Islet of Langerhans (tissue), 1 donor: ENCODE results near the gene CLDN3.
"Not testable (repeated sequence)": the region's sequence is repeated elsewhere in the genome, so short reads cannot be mapped to it uniquely, and the experiment has no call there.

Source experiments
- FAIRE-seq: peaks from one replicate; lab custom pipeline; 2011; peaks lifted over from hg19 to GRCh38; lab: Jason Lieb, UNC

CLDN3 gene

GRCh38 chr7:73770002-73770859 lies at the start of gene CLDN3:
TSS of gene CLDN3 (minus strand) at chr7:73770270. CDS start at chr7:73770049, 221 bp downstream.
- no peak for FAIRE-seq

- no peak for FAIRE-seq
These were observed 47.1 kb upstream of the CLDN3 start for GRCh38 chr7:73817121-73817520.

GRCh38 chr7:73815436-73815835 lies 45.4 kb upstream of the CLDN3 start:
- no peak for FAIRE-seq

GRCh38 chr7:73812996-73813395 lies 42.9 kb upstream of the CLDN3 start:
- no peak for FAIRE-seq

- FAIRE-seq, result no peak
These were observed 41.7 kb upstream of the CLDN3 start for GRCh38 chr7:73811760-73812168.

GRCh38 chr7:73810998-73811360 lies 40.9 kb upstream of the CLDN3 start:
- FAIRE-seq, result no peak

- no peak for FAIRE-seq
These were observed 39.4 kb upstream of the CLDN3 start for GRCh38 chr7:73809467-73809951.

- no peak for FAIRE-seq
These were observed 32.4 kb upstream of the CLDN3 start for GRCh38 chr7:73802459-73802858.

- no peak for FAIRE-seq
These were observed 31.5 kb upstream of the CLDN3 start for GRCh38 chr7:73801577-73801976.

GRCh38 chr7:73799282-73800141 lies 29.4 kb upstream of the CLDN3 start:
- no peak for FAIRE-seq

GRCh38 chr7:73797176-73797575 lies 27.1 kb upstream of the CLDN3 start:
- not testable (repeated sequence) for FAIRE-seq

- FAIRE-seq, result not testable (repeated sequence)
These were observed 26.6 kb upstream of the CLDN3 start for GRCh38 chr7:73796656-73797055.

GRCh38 chr7:73795188-73795587 lies 25.1 kb upstream of the CLDN3 start:
- not testable (repeated sequence) for FAIRE-seq

- not testable (repeated sequence) for FAIRE-seq
These were observed 21.2 kb upstream of the CLDN3 start for GRCh38 chr7:73791170-73791690.

GRCh38 chr7:73789051-73789450 lies 19.0 kb upstream of the CLDN3 start:
- FAIRE-seq, result no peak

- not testable (repeated sequence) for FAIRE-seq
These were observed 17.6 kb upstream of the CLDN3 start for GRCh38 chr7:73787786-73788048.

GRCh38 chr7:73786588-73786987 lies 16.5 kb upstream of the CLDN3 start:
- FAIRE-seq, result no peak

GRCh38 chr7:73779517-73779916 lies 9.4 kb upstream of the CLDN3 start:
- no peak for FAIRE-seq

GRCh38 chr7:73778801-73779389 lies 8.8 kb upstream of the CLDN3 start:
- FAIRE-seq, result no peak

GRCh38 chr7:73774923-73775322 lies 4.9 kb upstream of the CLDN3 start:
- FAIRE-seq, result no peak

GRCh38 chr7:73773700-73774517 lies 3.8 kb upstream of the CLDN3 start:
- FAIRE-seq, result no peak
